Esophagus (tissue), 2 donors: ENCODE data around the gene TMEM131. TPM values are rescaled to one million over a fixed set of nuclear protein-coding genes. Genes with fewer than 3 reads are reported as not detected.
A peak's percentile ranks its signal among the peaks of the same experiment; 100 is the strongest.
"Not testable (repeated sequence)": the region's sequence is repeated elsewhere in the genome, so short reads cannot be mapped to it uniquely, and the experiment has no call there.

Experiments used
- H3K27ac ChIP-seq, 2 donors: one replicate each; pipeline ENCODE4 v1.5.1; 2013; ENCODE audit warnings: low read depth in 2 of 2, mild to moderate bottlenecking in 2 of 2, inconsistent platforms in 1 of 2, low read length in 1 of 2, moderate library complexity in 1 of 2
- H3K27me3 ChIP-seq, 2 donors: one replicate each; pipeline ENCODE4 v1.6.1; 2013; ENCODE audit warnings: low read length in 2 of 2, control low read depth in 1 of 2, mild to moderate bottlenecking in 1 of 2; ENCODE audit not compliant: insufficient read depth in 2 of 2, control insufficient read depth in 1 of 2
- H3K36me3 ChIP-seq, 2 donors: one replicate each; pipeline ENCODE4 v1.6.1; 2013; ENCODE audit warnings: low read length in 1 of 2; ENCODE audit not compliant: control insufficient read depth in 2 of 2, insufficient read depth in 2 of 2
- H3K4me1 ChIP-seq, 2 donors: one replicate each; pipeline ENCODE4 v1.6.1; 2013; ENCODE audit warnings: low read length in 1 of 2; ENCODE audit not compliant: control insufficient read depth in 2 of 2, insufficient read depth in 2 of 2
- H3K4me3 ChIP-seq, 2 donors: one replicate each; pipeline ENCODE4 v1.5.1; 2013; ENCODE audit warnings: low read length in 2 of 2, mild to moderate bottlenecking in 2 of 2, low read depth in 1 of 2, moderate library complexity in 1 of 2
- H3K9me3 ChIP-seq, 2 donors: one replicate each; pipeline ENCODE4 v1.6.1; 2013; ENCODE audit warnings: mild to moderate bottlenecking in 2 of 2, low read depth in 1 of 2, low read length in 1 of 2, moderate library complexity in 1 of 2; ENCODE audit not compliant: control insufficient read depth in 2 of 2, insufficient read depth in 1 of 2
- WGBS, 2 donors: extraction: QIAGEN DNeasy Blood & Tissue Kit; methylation state at CpG; one replicate each; pipeline ENCODE4 v1.1.7; 2013; 5-methylcytosine and 5-hydroxymethylcytosine counted together
- polyA plus RNA-seq, 2 donors: library from polyadenylated mRNA; stranded (reverse); fragments of 200-250 nt; gene quantifications; one replicate each; pipeline ENCODE4 v1.2.3, GENCODE V29; 2013
- donor health status: healthy with polysubstance abuse.
- donor health status: Bipolar disorder and iron deficiency.

The TMEM131 gene
- polyA plus RNA-seq, 2 donors, result 9.3 to 9.9 TPM

- H3K36me3 ChIP-seq, result peaks cover 9 to 11% of the 10 kb centered on the region in 2 donors
- no peaks in the 10 kb centered on the region for H3K27me3 ChIP-seq
- H3K27ac ChIP-seq, result no peak overlapping the region
- WGBS, 2 donors, result 74 to 85% methylated on average over 2 of the region's 2 CpGs
- H3K9me3 ChIP-seq, result peaks cover 0 to 10% of the 10 kb centered on the region in 2 donors
- H3K4me3 ChIP-seq, result no peak overlapping the region
- H3K4me1 ChIP-seq, result no peaks in the 10 kb centered on the region
These were observed 106.6 kb downstream of the TMEM131 start for GRCh38 chr2:97889156-97889555.

GRCh38 chr2:97885841-97886240 is 109.9 kb downstream of the TMEM131 start:
- no peak overlapping the region for H3K27ac ChIP-seq
- H3K4me3 ChIP-seq, result no peak overlapping the region
- H3K4me1 ChIP-seq, result no peaks in the 10 kb centered on the region
- H3K36me3 ChIP-seq, result peaks cover 9 to 11% of the 10 kb centered on the region in 2 donors
- H3K9me3 ChIP-seq, result peaks cover 0 to 10% of the 10 kb centered on the region in 2 donors
- H3K27me3 ChIP-seq, result no peaks in the 10 kb centered on the region

GRCh38 chr2:97880334-97880733 is 115.4 kb downstream of the TMEM131 start:
- no peaks in the 10 kb centered on the region for H3K9me3 ChIP-seq
- H3K27me3 ChIP-seq, result no peaks in the 10 kb centered on the region
- 48 to 50% methylated on average over 2 of the region's 2 CpGs for WGBS, 2 donors
- no peak overlapping the region for H3K27ac ChIP-seq
- no peak overlapping the region for H3K4me3 ChIP-seq
- H3K4me1 ChIP-seq, result no peaks in the 10 kb centered on the region
- no peaks in the 10 kb centered on the region for H3K36me3 ChIP-seq

GRCh38 chr2:97878865-97879264 is 116.9 kb downstream of the TMEM131 start:
- H3K36me3 ChIP-seq, result no peaks in the 10 kb centered on the region
- no peaks in the 10 kb centered on the region for H3K27me3 ChIP-seq
- no peak overlapping the region for H3K27ac ChIP-seq
- H3K9me3 ChIP-seq, result no peaks in the 10 kb centered on the region
- 96 to 97% methylated on average over 3 of the region's 3 CpGs for WGBS, 2 donors
- no peak overlapping the region for H3K4me3 ChIP-seq
- H3K4me1 ChIP-seq, result no peaks in the 10 kb centered on the region

GRCh38 chr2:97878317-97878716 is 117.4 kb downstream of the TMEM131 start:
- WGBS, 2 donors, result 93 to 98% methylated on average over 2 of the region's 2 CpGs
- not testable (repeated sequence) for H3K27me3 ChIP-seq, H3K36me3 ChIP-seq, H3K4me1 ChIP-seq, H3K27ac ChIP-seq, H3K4me3 ChIP-seq, H3K9me3 ChIP-seq

- Histone ChIP-seq H3K36me3 (no peaks in the 10 kb centered on the region), H3K4me3 (no peak overlapping the region), H3K27me3 (no peaks in the 10 kb centered on the region), H3K27ac (no peak overlapping the region), H3K9me3 (no peaks in the 10 kb centered on the region), H3K4me1 (peaks cover 4 to 6% of the 10 kb centered on the region in 2 donors)
- 73 to 83% methylated on average over 4 of the region's 4 CpGs for WGBS, 2 donors
These were observed 124.5 kb downstream of the TMEM131 start for GRCh38 chr2:97871096-97871780.

- H3K27me3 ChIP-seq, result no peaks in the 10 kb centered on the region
- 16 to 32% methylated on average over 4 of the region's 4 CpGs for WGBS, 2 donors
- H3K36me3 ChIP-seq, result no peaks in the 10 kb centered on the region
- peaks cover 4 to 6% of the 10 kb centered on the region in 2 donors for H3K4me1 ChIP-seq
- no peak overlapping the region for H3K4me3 ChIP-seq
- no peaks in the 10 kb centered on the region for H3K9me3 ChIP-seq
- peak overlapping the region in 1 of 2 donors; percentile 57 for H3K27ac ChIP-seq
These were observed 125.3 kb downstream of the TMEM131 start for GRCh38 chr2:97870396-97870843.

- Histone ChIP-seq H3K36me3 (no peaks in the 10 kb centered on the region), H3K27me3 (no peaks in the 10 kb centered on the region), H3K4me1 (peaks cover 4 to 6% of the 10 kb centered on the region in 2 donors), H3K9me3 (no peaks in the 10 kb centered on the region), H3K27ac (peak overlapping the region in 1 of 2 donors; percentile 36), H3K4me3 (no peak overlapping the region)
- WGBS, 2 donors, result 65 to 71% methylated on average over 6 of the region's 6 CpGs
These were observed 125.9 kb downstream of the TMEM131 start for GRCh38 chr2:97869722-97870346.

GRCh38 chr2:97868986-97869721 is 126.6 kb downstream of the TMEM131 start:
- Histone ChIP-seq H3K27me3 (no peaks in the 10 kb centered on the region), H3K4me3 (no peak overlapping the region), H3K4me1 (peaks cover 4 to 6% of the 10 kb centered on the region in 2 donors), H3K36me3 (no peaks in the 10 kb centered on the region), H3K27ac (peak overlapping the region in 1 of 2 donors; percentile 36), H3K9me3 (no peaks in the 10 kb centered on the region)
- 41 to 51% methylated on average over 5 of the region's 5 CpGs for WGBS, 2 donors
